GM19372 (cell line): ENCODE data around the gene TLK1.
"Not testable (repeated sequence)": the region's sequence is repeated elsewhere in the genome, so short reads cannot be mapped to it uniquely, and the experiment has no call there.

ENCODE experiments used
- ATAC-seq: cut with Tn5 transposase; IDR thresholded peaks from one replicate; pipeline ENCODE4 v1.9.1; 2021; ENCODE audit warnings: mild to moderate bottlenecking, low read depth, moderate library complexity; ENCODE audit not compliant: unreplicated experiment

The TLK1 gene

GRCh38 chr2:171171808-171172207 is 11.1 kb upstream of the TLK1 start:
- no peak for ATAC-seq

GRCh38 chr2:171169839-171170238 is 9.1 kb upstream of the TLK1 start:
- no peak for ATAC-seq

- ATAC-seq = no peak
Observed at GRCh38 chr2:171169333-171169732, 8.6 kb upstream of the TLK1 start.

- no peak for ATAC-seq
Observed at GRCh38 chr2:171167352-171167997, 6.8 kb upstream of the TLK1 start.

GRCh38 chr2:171166328-171166983 is 5.8 kb upstream of the TLK1 start:
- ATAC-seq = no peak

GRCh38 chr2:171165967-171166327 is 5.3 kb upstream of the TLK1 start:
- ATAC-seq = no peak

- ATAC-seq = no peak
Observed at GRCh38 chr2:171163261-171163660, 2.6 kb upstream of the TLK1 start.

GRCh38 chr2:171162522-171163197 is 2.0 kb upstream of the TLK1 start:
- not testable (repeated sequence) for ATAC-seq

- ATAC-seq = peak; percentile 51
Observed at GRCh38 chr2:171160956-171161740, 455 bp upstream of the TLK1 start.

- ATAC-seq = peak; percentile 10
Observed at GRCh38 chr2:171159372-171160118, 1.1 kb downstream of the TLK1 start.

GRCh38 chr2:171158790-171159371 is 1.8 kb downstream of the TLK1 start:
- no peak for ATAC-seq

GRCh38 chr2:171158036-171158789 is 2.5 kb downstream of the TLK1 start:
- ATAC-seq = no peak

GRCh38 chr2:171157109-171157500 is 3.6 kb downstream of the TLK1 start:
- no peak for ATAC-seq

- ATAC-seq = no peak
Observed at GRCh38 chr2:171154348-171154747, 6.3 kb downstream of the TLK1 start.

GRCh38 chr2:171150694-171151285 is 9.9 kb downstream of the TLK1 start:
- ATAC-seq = no peak

- no peak for ATAC-seq
Observed at GRCh38 chr2:171149986-171150693, 10.6 kb downstream of the TLK1 start.

GRCh38 chr2:171149171-171149938 is 11.3 kb downstream of the TLK1 start:
- no peak for ATAC-seq

- ATAC-seq = no peak
Observed at GRCh38 chr2:171147081-171147480, 13.6 kb downstream of the TLK1 start.
